Body of pancreas (tissue), 4 donors: ENCODE data around the gene GLIS2. TPM values are rescaled to one million over a fixed set of nuclear protein-coding genes. Genes with fewer than 3 reads are reported as not detected.

Source experiments
- ATAC-seq: fragments of 150-250 bp; one replicate; pipeline ENCODE4 v1.9.1; 2016
- DNase-seq, 4 donors: peaks; one replicate each; pipeline ENCODE4 v3.0.0-alpha.2; 2019
- H3K27ac ChIP-seq, 4 donors: fragments of 200-600 bp; sonication (generic); 1 replicate in 3 of 4; 2 replicates in 1 of 4; pipeline versions ENCODE4 v1.5.1 to v1.6.1; 2016 to 2019; ENCODE audit warnings: mild to moderate bottlenecking in 1 of 4, mixed read lengths in 1 of 4, moderate library complexity in 1 of 4
- H3K27me3 ChIP-seq, 2 donors: fragments of 200-600 bp; sonication (generic); one replicate each; pipeline ENCODE4 v1.6.0; 2016; ENCODE audit warnings: mild to moderate bottlenecking in 1 of 2
- H3K36me3 ChIP-seq, 2 donors: fragments of 200-600 bp; sonication (generic); replicated peaks in 1 of 2; 2 replicates each; pipeline ENCODE4 v1.5.1; 2016; ENCODE audit warnings: low read depth in 2 of 2; ENCODE audit not compliant: insufficient read depth in 1 of 2
- H3K4me1 ChIP-seq: fragments of 200-600 bp; sonication (generic); one replicate; pipeline ENCODE4 v1.6.0; 2016
- H3K4me3 ChIP-seq, 2 donors: fragments of 200-600 bp; sonication (generic); 1 replicate in 1 of 2; 2 replicates in 1 of 2; pipeline ENCODE4 v1.5.1; 2016 to 2019
- H3K9me3 ChIP-seq, 3 donors: fragments of 200-600 bp; sonication (generic); 1 replicate in 2 of 3; 2 replicates in 1 of 3; pipeline ENCODE4 v1.5.1; 2016
- CTCF ChIP-seq, 7 experiments: fragments of 450-650 bp in 4 of 7; fragments of 200-600 bp in 3 of 7; sonication (generic) in 3 of 7; IDR thresholded peaks; one replicate each; pipeline ENCODE4 v1.5.1; 2016 to 2019; ENCODE audit warnings: antibody characterized with exemption in 7 of 7
- POLR2A ChIP-seq, 3 donors: fragments of 450-650 bp; IDR thresholded peaks; one replicate each; pipeline ENCODE4 v1.6.1; 2016; ENCODE audit warnings: antibody characterized with exemption in 3 of 3, mild to moderate bottlenecking in 2 of 3
- WGBS, 2 donors: methylation state at CpG; one replicate each; pipeline ENCODE4 v1.1.5; 2017; 5-methylcytosine and 5-hydroxymethylcytosine counted together
- intact Hi-C: fragments of 100-400 bp; cut with DNase I; formaldehyde crosslinking; loops from one replicate; pipeline ENCODE4 v1.15.1; 2023
- total RNA-seq, 2 donors: library from RNA; depleted of rRNA; stranded (reverse); fragments of >200 nt; gene quantifications; one replicate each; pipeline ENCODE4 v1.1.0, GENCODE V29; 2016

The GLIS2 gene
- total RNA-seq, 2 donors from 2014 or later: 6.0 to 6.3 TPM

- 25 to 37% methylated on average over 11 to 19 of the region's 19 CpGs for WGBS, 2 donors
- no peak overlapping the region for H3K4me3 ChIP-seq
- intact Hi-C loops: no loop called here
- no peaks in the 10 kb centered on the region for H3K4me1 ChIP-seq
- H3K27ac ChIP-seq: no peak overlapping the region
- DNase-seq (peak; percentile 51 to 79 (median 66)), ATAC-seq (peak; percentile 63)
- H3K9me3 ChIP-seq: no peaks in the 10 kb centered on the region
- peaks cover 0 to 2% of the 10 kb centered on the region in 2 donors for H3K36me3 ChIP-seq
- TF ChIP-seq POLR2A (IDR thresholded peaks at IDR 0.05): no peak
- peak; percentile 83 to 93 (median 91) for TF ChIP-seq CTCF (IDR thresholded peaks at IDR 0.05)
- no peaks in the 10 kb centered on the region for H3K27me3 ChIP-seq
These were observed 43.1 kb downstream of the GLIS2 start for GRCh38 chr16:4358831-4359561.

- H3K36me3 ChIP-seq: peaks cover 0 to 2% of the 10 kb centered on the region in 2 donors
- 84 to 94% methylated on average over 3 of the region's 3 CpGs for WGBS, 2 donors
- no peaks in the 10 kb centered on the region for H3K9me3 ChIP-seq
These were observed 44.0 kb downstream of the GLIS2 start for GRCh38 chr16:4359914-4360313.

GRCh38 chr16:4360538-4361021 is 44.7 kb downstream of the GLIS2 start:
- no peaks in the 10 kb centered on the region for H3K27me3 ChIP-seq
- 80 to 94% methylated on average over 9 to 11 of the region's 11 CpGs for WGBS, 2 donors
- peaks cover 0 to 2% of the 10 kb centered on the region in 2 donors for H3K36me3 ChIP-seq
- DNase-seq (no peak), ATAC-seq (peak; percentile 20)
- no peak overlapping the region for H3K4me3 ChIP-seq
- H3K9me3 ChIP-seq: no peaks in the 10 kb centered on the region
- H3K27ac ChIP-seq: no peak overlapping the region
- H3K4me1 ChIP-seq: no peaks in the 10 kb centered on the region
- intact Hi-C loops: loop anchor here (2.0 kb wide), 1 partner anchor 40 kb away; no protein-coding TSS in a partner anchor
- TF ChIP-seq POLR2A (IDR thresholded peaks at IDR 0.05): no peak
- no peak for TF ChIP-seq CTCF (IDR thresholded peaks at IDR 0.05)

More at GRCh38 chr16:4359914-4360313, 44.0 kb downstream of the GLIS2 start:
- H3K4me1 ChIP-seq: no peaks in the 10 kb centered on the region
- no peak overlapping the region for H3K27ac ChIP-seq
- H3K27me3 ChIP-seq: no peaks in the 10 kb centered on the region
- no peak overlapping the region for H3K4me3 ChIP-seq
- ATAC-seq: no peak
- intact Hi-C loops: loop anchor here (2.0 kb wide), 1 partner anchor 41 kb away; no protein-coding TSS in a partner anchor
- TF ChIP-seq POLR2A (IDR thresholded peaks at IDR 0.05): no peak
- no peak for DNase-seq

- intact Hi-C loops: loop anchor here (2.0 kb wide), 1 partner anchor 40 kb away; no protein-coding TSS in a partner anchor
- Histone ChIP-seq H3K36me3 (peaks cover 0 to 2% of the 10 kb centered on the region in 2 donors), H3K4me3 (no peak overlapping the region), H3K27ac (no peak overlapping the region), H3K27me3 (no peaks in the 10 kb centered on the region), H3K4me1 (no peaks in the 10 kb centered on the region), H3K9me3 (no peaks in the 10 kb centered on the region)
- ATAC-seq (no peak), DNase-seq (no peak)
- 96 to 100% methylated on average over 10 to 27 of the region's 28 CpGs for WGBS, 2 donors
- no peak for TF ChIP-seq CTCF (IDR thresholded peaks at IDR 0.05)
- no peak for TF ChIP-seq POLR2A (IDR thresholded peaks at IDR 0.05)
These were observed 45.4 kb downstream of the GLIS2 start for GRCh38 chr16:4361033-4361943.

GRCh38 chr16:4361944-4362311 is 46.1 kb downstream of the GLIS2 start:
- DNase-seq: no peak
- intact Hi-C loops: loop anchor here (2.0 kb wide), 1 partner anchor 39 kb away; no protein-coding TSS in a partner anchor
- H3K27me3 ChIP-seq: no peaks in the 10 kb centered on the region
- no peak for TF ChIP-seq CTCF (IDR thresholded peaks at IDR 0.05)
- TF ChIP-seq POLR2A (IDR thresholded peaks at IDR 0.05): no peak
- 93% methylated on average over 12 of the region's 12 CpGs; no CpG with 5 or more reads in 1 of the 2 donors for WGBS, 2 donors
- H3K9me3 ChIP-seq: no peaks in the 10 kb centered on the region
- H3K4me3 ChIP-seq: no peak overlapping the region
- no peak overlapping the region for H3K27ac ChIP-seq
- peaks cover 0 to 2% of the 10 kb centered on the region in 2 donors for H3K36me3 ChIP-seq
- no peak for ATAC-seq
- H3K4me1 ChIP-seq: no peaks in the 10 kb centered on the region
